ENCODE data around the gene DCLK2.
"Not testable (repeated sequence)": the region's sequence is repeated elsewhere in the genome, so short reads cannot be mapped to it uniquely, and the experiment has no call there.

GRCh38 chr4:150162020-150162419, 83.8 kb downstream of the DCLK2 start:
- not testable (repeated sequence) for TF ChIP-seq CTCF, POLR2A (IDR thresholded peaks at IDR 0.05)
